Suprapubic skin (tissue), 4 donors: ENCODE measurements around the gene ANKRD9.

Experiments
- CTCF ChIP-seq, 2 donors: fragments of 200-600 bp in 1 of 2; fragments of 450-650 bp in 1 of 2; sonication (generic) in 1 of 2; IDR thresholded peaks; one replicate each; pipeline ENCODE4 v1.5.1; 2016 to 2019; ENCODE audit warnings: antibody characterized with exemption in 2 of 2, mild to moderate bottlenecking in 1 of 2, moderate library complexity in 1 of 2
- EP300 ChIP-seq: sonication (generic); formaldehyde crosslinking; IDR thresholded peaks from one replicate; pipeline ENCODE4 v1.6.1; 2017; ENCODE audit warnings: antibody characterized with exemption
- POLR2A ChIP-seq, 2 donors: fragments of 450-650 bp; IDR thresholded peaks; one replicate each; pipeline ENCODE4 v1.6.1; 2017; ENCODE audit warnings: antibody characterized with exemption in 2 of 2, mild to moderate bottlenecking in 2 of 2, moderate library complexity in 2 of 2
- POLR2AphosphoS5 ChIP-seq, 3 donors: sonication (generic); formaldehyde crosslinking; IDR thresholded peaks; one replicate each; pipeline ENCODE4 v1.6.1; 2017; ENCODE audit warnings: antibody characterized with exemption in 3 of 3

GRCh38 chr14:102506626-102506925 is 3.0 kb downstream of the ANKRD9 start:
- no peak for TF ChIP-seq CTCF (IDR thresholded peaks at IDR 0.05)
- TF ChIP-seq POLR2AphosphoS5 (IDR thresholded peaks at IDR 0.05): no peak
- no peak for TF ChIP-seq EP300
- TF ChIP-seq POLR2A (IDR thresholded peaks at IDR 0.05): no peak
